PC-3 (cell line): ENCODE data around the gene BIVM. TPM values are rescaled to one million over a fixed set of nuclear protein-coding genes. Genes with fewer than 3 reads are reported as not detected.

Experiments used
- ATAC-seq: fragments of 200-7000 bp; cut with Tn5 transposase; 2 replicates; pipeline ENCODE4 v1.9.1; 2020; ENCODE audit warnings: mild to moderate bottlenecking, moderate library complexity
- BruUV-seq: library from RNA; stranded (reverse); fragments of 400-500 nt; replicated peaks from 2 replicates; lab custom pipeline; 2021; lab: Mats Ljungman, UMichigan
- CTCF ChIA-PET: fragments of 300-600 bp; sonication (Branson Sonifier 250); formaldehyde crosslinking; loops from one replicate; lab custom pipeline; 2022; ENCODE audit warnings: antibody characterized with exemption; lab: Charles Lee
- POLR2A ChIA-PET: fragments of 300-600 bp; sonication (Branson Sonifier 250); formaldehyde crosslinking; loops from one replicate; lab custom pipeline; 2022; ENCODE audit warnings: antibody characterized with exemption; ENCODE audit not compliant: unreplicated experiment; lab: Charles Lee
- DNase-seq: peaks from one replicate; pipeline ENCODE4 v3.0.0-alpha.2; 2015
- H2AFZ ChIP-seq: fragments of 300-600 bp; sonication (generic); 2 replicates; pipeline ENCODE4 v1.6.0; 2016; ENCODE audit warnings: antibody characterized with exemption, low read length
- H3F3A ChIP-seq: fragments of 300-600 bp; sonication (generic); one replicate; pipeline ENCODE4 v1.6.0; 2017; ENCODE audit warnings: antibody characterized with exemption, low read length, control low read depth, mild to moderate bottlenecking; ENCODE audit not compliant: unreplicated experiment
- H3K27ac ChIP-seq: fragments of 300-600 bp; sonication (generic); 2 replicates; pipeline ENCODE4 v1.5.1; 2016; ENCODE audit warnings: mild to moderate bottlenecking, low read length
- H3K27me3 ChIP-seq: fragments of 300-600 bp; sonication (generic); 2 replicates; pipeline ENCODE4 v1.6.1; 2016; ENCODE audit warnings: low read length, mixed read lengths
- H3K36me3 ChIP-seq: fragments of 300-600 bp; sonication (generic); 2 replicates; pipeline ENCODE4 v1.6.1; 2016; ENCODE audit warnings: low read depth, mixed run types, low read length, mixed read lengths
- H3K4me1 ChIP-seq: fragments of 300-600 bp; sonication (generic); 2 replicates; pipeline ENCODE4 v1.5.1; 2016; ENCODE audit warnings: low read length; ENCODE audit not compliant: insufficient read depth
- H3K4me2 ChIP-seq: fragments of 300-600 bp; sonication (generic); 2 replicates; pipeline ENCODE4 v1.6.0; 2016; ENCODE audit warnings: low read length
- H3K4me3 ChIP-seq: fragments of 300-600 bp; sonication (generic); 2 replicates; pipeline ENCODE4 v1.5.1; 2016; ENCODE audit warnings: mild to moderate bottlenecking, low read length, mixed read lengths
- H3K79me2 ChIP-seq: fragments of 300-600 bp; sonication (generic); 2 replicates; pipeline ENCODE4 v1.6.1; 2017; ENCODE audit warnings: low read length, mixed read lengths
- H3K9ac ChIP-seq: fragments of 300-600 bp; sonication (generic); 2 replicates; pipeline ENCODE4 v1.6.0; 2016; ENCODE audit warnings: mild to moderate bottlenecking, low read length
- H3K9me2 ChIP-seq: fragments of 300-600 bp; sonication (generic); replicated peaks from 2 replicates; pipeline ENCODE4 v1.6.1; 2016; ENCODE audit warnings: mixed run types, low read length, mixed read lengths
- H3K9me3 ChIP-seq: fragments of 300-600 bp; sonication (generic); 2 replicates; pipeline ENCODE4 v1.6.1; 2016; ENCODE audit warnings: low read length, mixed read lengths
- H4K20me1 ChIP-seq: fragments of 300-600 bp; sonication (generic); 2 replicates; pipeline ENCODE4 v1.6.1; 2016; ENCODE audit warnings: low read length, mixed read lengths
- EZH2 ChIP-seq: fragments of 300-600 bp; sonication (generic); IDR thresholded peaks from one replicate; pipeline ENCODE4 v1.6.1; 2017; ENCODE audit warnings: antibody characterized with exemption, mild to moderate bottlenecking, low read length; ENCODE audit not compliant: unreplicated experiment
- EZH2phosphoT487 ChIP-seq: fragments of 300-600 bp; sonication (generic); IDR thresholded peaks from 2 replicates; pipeline ENCODE4 v1.6.1; 2018; ENCODE audit warnings: mild to moderate bottlenecking, antibody characterized with exemption, low read length, borderline replicate concordance
- intact Hi-C: fragments of 100-400 bp; cut with micrococcal nuclease; formaldehyde crosslinking; loops from 2 replicates; pipeline ENCODE4 v1.9.0; 2023
- total RNA-seq: library from RNA; depleted of rRNA; stranded (reverse); fragments of >200 nt; gene quantifications from 2 replicates; pipeline ENCODE4 v1.2.3, GENCODE V29; 2014
- TF ChIP-seq, protein P1 (sequence below): fragments of 300-600 bp; sonication (generic); conservative IDR thresholded peaks from 2 replicates; pipeline ENCODE4 v1.5.1; 2017; ENCODE audit warnings: antibody characterized with exemption, low read depth, mild to moderate bottlenecking, low read length

BIVM gene
- total RNA-seq, 1 experiment from 2014 or later, result 6.7 TPM

DNA sequence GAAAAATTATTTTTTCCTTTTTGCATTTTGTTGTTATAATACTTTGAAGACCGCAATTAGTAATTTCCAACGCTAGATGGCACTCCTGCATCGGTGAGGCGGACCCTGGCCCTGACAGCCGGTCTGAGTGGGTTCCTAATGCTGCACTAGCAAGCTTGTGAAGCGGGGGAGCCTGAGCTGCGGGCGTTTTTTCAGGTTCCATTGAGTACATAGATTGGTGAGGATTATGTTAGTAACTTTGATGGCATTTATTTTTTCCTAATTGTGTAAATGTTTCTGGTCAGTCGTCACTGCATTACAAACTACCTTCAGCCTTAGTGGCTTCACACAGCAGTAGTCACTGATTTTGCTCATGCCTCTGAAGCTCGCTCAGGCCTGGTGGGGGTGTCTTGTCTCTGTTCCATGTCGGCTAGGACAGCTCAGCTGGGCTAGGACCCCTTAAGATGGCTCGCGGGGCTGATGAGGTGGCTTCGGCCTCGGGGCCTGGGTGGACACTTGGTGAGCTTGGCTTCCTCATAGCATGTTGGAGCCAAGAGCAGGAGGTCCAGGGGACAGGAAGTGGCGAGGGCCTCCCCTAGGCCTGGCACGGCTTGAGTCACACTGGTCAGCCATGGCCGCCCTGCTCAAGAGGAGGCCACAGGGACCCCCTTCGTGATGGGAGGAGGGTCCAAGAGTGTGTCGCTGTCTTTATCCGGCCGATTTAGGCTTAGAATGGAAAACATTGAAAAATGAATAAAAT, 71.9 kb downstream of the BIVM start:
- ChIA-PET POLR2A (no interaction called here), CTCF (interaction anchor here (0.7 kb wide), 1 partner anchor 87 kb away, joined by 3 read pairs; no protein-coding TSS in a partner anchor)
- peaks cover 16% of the 10 kb centered on the region for H3K4me1 ChIP-seq
- no peak overlapping the region for H3K9ac ChIP-seq
- peak; percentile 72 for ATAC-seq
- no TSS peak for BruUV-seq
- no peak for TF ChIP-seq EZH2phosphoT487
- TF ChIP-seq, protein P1, sequence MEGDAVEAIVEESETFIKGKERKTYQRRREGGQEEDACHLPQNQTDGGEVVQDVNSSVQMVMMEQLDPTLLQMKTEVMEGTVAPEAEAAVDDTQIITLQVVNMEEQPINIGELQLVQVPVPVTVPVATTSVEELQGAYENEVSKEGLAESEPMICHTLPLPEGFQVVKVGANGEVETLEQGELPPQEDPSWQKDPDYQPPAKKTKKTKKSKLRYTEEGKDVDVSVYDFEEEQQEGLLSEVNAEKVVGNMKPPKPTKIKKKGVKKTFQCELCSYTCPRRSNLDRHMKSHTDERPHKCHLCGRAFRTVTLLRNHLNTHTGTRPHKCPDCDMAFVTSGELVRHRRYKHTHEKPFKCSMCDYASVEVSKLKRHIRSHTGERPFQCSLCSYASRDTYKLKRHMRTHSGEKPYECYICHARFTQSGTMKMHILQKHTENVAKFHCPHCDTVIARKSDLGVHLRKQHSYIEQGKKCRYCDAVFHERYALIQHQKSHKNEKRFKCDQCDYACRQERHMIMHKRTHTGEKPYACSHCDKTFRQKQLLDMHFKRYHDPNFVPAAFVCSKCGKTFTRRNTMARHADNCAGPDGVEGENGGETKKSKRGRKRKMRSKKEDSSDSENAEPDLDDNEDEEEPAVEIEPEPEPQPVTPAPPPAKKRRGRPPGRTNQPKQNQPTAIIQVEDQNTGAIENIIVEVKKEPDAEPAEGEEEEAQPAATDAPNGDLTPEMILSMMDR, result peak; percentile 81
- TF ChIP-seq EZH2, result no peak
- no peak overlapping the region for H3K4me2 ChIP-seq
- no peaks in the 10 kb centered on the region for H3F3A ChIP-seq
- intact Hi-C loops, result no loop called here
- no peaks in the 10 kb centered on the region for H3K79me2 ChIP-seq
- H3K4me3 ChIP-seq, result no peak overlapping the region
- H2AFZ ChIP-seq, result peak overlapping the region; percentile 45; the same call in 1 of the 2 replicates
- H3K36me3 ChIP-seq, result peaks cover 4% of the 10 kb centered on the region; the same call in 1 of the 2 replicates
- peak; percentile 63 for DNase-seq
- H4K20me1 ChIP-seq, result no peaks in the 10 kb centered on the region
- no peaks in the 10 kb centered on the region for H3K27me3 ChIP-seq
- H3K9me3 ChIP-seq, result no peaks in the 10 kb centered on the region
- no peak overlapping the region for H3K27ac ChIP-seq
- no peaks in the 10 kb centered on the region for H3K9me2 ChIP-seq

DNA sequence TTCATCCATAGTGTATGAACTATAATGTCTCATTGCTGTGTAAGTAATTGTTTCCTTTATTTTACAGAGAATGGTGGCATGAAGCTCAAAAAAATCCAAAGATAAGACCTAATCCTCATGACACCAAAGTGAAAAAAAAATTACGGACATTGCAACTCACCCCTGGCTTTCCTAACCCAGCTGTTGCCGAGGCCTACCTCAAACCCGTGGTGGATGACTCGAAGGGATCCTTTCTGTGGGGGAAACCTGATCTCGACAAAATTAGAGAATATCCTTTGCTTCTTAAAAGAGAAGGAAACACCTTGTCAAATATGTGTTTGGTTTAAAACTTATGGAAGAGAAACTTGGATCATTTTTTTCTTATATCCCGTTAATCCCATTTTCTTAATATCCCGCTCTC, 73.2 kb downstream of the BIVM start:
- no peaks in the 10 kb centered on the region for H4K20me1 ChIP-seq
- no peaks in the 10 kb centered on the region for H3K9me3 ChIP-seq
- H3F3A ChIP-seq, result no peaks in the 10 kb centered on the region
- H3K27ac ChIP-seq, result no peak overlapping the region
- peaks cover 4% of the 10 kb centered on the region; the same call in 1 of the 2 replicates for H3K36me3 ChIP-seq
- H3K4me1 ChIP-seq, result peaks cover 16% of the 10 kb centered on the region
- ChIA-PET POLR2A (no interaction called here), CTCF (no interaction called here)
- no peak overlapping the region for H2AFZ ChIP-seq
- DNase-seq (no peak), ATAC-seq (no peak)
- no peaks in the 10 kb centered on the region for H3K9me2 ChIP-seq
- no peak overlapping the region for H3K4me2 ChIP-seq
- BruUV-seq, result no TSS peak
- no peaks in the 10 kb centered on the region for H3K27me3 ChIP-seq
- TF ChIP-seq, protein P1, result no peak
- TF ChIP-seq EZH2phosphoT487 (no peak), EZH2 (no peak)
- no peak overlapping the region for H3K9ac ChIP-seq
- no peak overlapping the region for H3K4me3 ChIP-seq
- intact Hi-C loops, result no loop called here
- H3K79me2 ChIP-seq, result no peaks in the 10 kb centered on the region

DNA sequence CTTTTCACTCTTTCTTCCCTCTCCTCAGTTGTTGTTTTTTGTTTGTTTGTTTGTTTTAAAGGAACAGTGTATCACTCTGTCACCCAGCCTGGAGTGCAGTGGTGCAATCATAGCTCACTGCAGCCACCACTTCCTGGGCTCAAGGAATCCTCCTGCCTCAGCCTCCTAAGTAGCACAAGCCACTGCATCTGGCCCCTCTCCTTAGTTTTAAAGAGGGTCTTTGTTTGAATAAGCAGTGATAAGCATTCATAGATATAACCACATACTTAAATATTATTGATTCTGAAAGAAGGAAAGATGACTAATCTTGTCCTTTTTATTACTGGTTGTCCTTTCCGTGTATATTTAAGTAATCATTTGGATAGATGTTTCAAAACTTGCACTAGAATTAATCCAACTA, 73.6 kb downstream of the BIVM start:
- Histone ChIP-seq H3K9ac (no peak overlapping the region), H3K36me3 (peaks cover 4% of the 10 kb centered on the region; the same call in 1 of the 2 replicates), H3K79me2 (no peaks in the 10 kb centered on the region), H3K4me1 (peaks cover 16% of the 10 kb centered on the region), H3K4me2 (no peak overlapping the region), H3K27ac (no peak overlapping the region), H3K9me3 (no peaks in the 10 kb centered on the region), H3F3A (no peaks in the 10 kb centered on the region), H3K9me2 (no peaks in the 10 kb centered on the region), H2AFZ (no peak overlapping the region), H3K4me3 (no peak overlapping the region), H3K27me3 (no peaks in the 10 kb centered on the region), H4K20me1 (no peaks in the 10 kb centered on the region)
- ChIA-PET CTCF (no interaction called here), POLR2A (no interaction called here)
- BruUV-seq, result no TSS peak
- TF ChIP-seq, protein P1, result no peak
- TF ChIP-seq EZH2, result no peak
- DNase-seq, result no peak
- intact Hi-C loops, result no loop called here
- ATAC-seq, result no peak
